Hepatocyte (in vitro differentiated cells): ENCODE measurements around the gene ADGRG6.

ENCODE experiments used
- CTCF ChIP-seq: fragments of 200-600 bp; sonication (generic); IDR thresholded peaks from 2 replicates; pipeline ENCODE4 v1.5.1; 2016; ENCODE audit warnings: antibody characterized with exemption, mild to moderate bottlenecking; ENCODE audit not compliant: poor library complexity
- EZH2 ChIP-seq: fragments of 200-600 bp; sonication (generic); IDR thresholded peaks from 2 replicates; pipeline ENCODE4 v1.6.1; 2016; ENCODE audit warnings: antibody characterized with exemption, mild to moderate bottlenecking, borderline replicate concordance

- TF ChIP-seq CTCF (no peak), EZH2 (no peak)
These were observed 803 bp upstream of the ADGRG6 start for GRCh38 chr6:142300758-142301650.
